NCI-H2029 treated with DMSO at 0.1 percent for 48 hours (cell line): ENCODE data around the gene USP3.
"Not testable (repeated sequence)": the region's sequence is repeated elsewhere in the genome, so short reads cannot be mapped to it uniquely, and the experiment has no call there.

Experiments used
- DNase-seq: peaks from one replicate; lab custom pipeline; 2025; lab: John Stamatoyannopoulos, UW

USP3 gene

DNA sequence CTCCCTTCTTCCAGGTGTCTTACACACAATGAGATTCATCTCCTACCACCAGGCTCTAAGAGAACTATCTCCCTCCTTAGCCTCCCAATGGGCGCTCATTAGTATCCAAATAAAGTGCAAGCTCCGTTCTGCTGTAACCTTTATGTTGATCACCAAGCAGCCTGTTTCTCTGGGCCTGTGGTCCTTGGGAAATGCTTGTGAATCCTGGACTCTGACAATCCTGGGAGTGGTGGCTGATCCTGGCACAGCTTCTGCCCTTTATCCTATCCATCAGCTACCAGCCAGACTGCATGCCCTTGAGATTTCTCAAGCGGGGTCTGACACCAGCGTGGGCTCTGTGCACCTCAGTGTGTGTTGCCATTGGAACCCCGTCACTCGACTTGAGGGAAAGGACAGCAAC, 26.1 kb upstream of the USP3 start:
- DNase-seq: no peak

DNA sequence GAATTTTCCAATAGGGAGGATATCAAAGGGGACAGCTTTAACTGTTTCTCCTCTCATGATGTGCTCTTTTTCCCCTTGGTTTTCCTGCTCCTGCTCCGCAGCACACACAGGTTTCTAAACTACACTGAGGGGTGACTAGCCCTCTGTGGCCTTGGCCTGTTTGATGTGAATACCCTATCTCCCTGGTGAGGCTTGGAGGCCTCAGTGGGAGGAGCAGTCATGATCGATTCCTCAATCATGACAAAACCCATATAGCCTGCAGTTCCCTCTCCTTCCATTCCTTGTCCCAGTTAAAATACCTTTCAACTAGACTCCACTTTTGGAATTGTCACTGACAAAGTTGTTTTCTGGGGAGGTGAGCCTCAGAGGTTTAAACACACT, 24.0 kb upstream of the USP3 start:
- DNase-seq: no peak

DNA sequence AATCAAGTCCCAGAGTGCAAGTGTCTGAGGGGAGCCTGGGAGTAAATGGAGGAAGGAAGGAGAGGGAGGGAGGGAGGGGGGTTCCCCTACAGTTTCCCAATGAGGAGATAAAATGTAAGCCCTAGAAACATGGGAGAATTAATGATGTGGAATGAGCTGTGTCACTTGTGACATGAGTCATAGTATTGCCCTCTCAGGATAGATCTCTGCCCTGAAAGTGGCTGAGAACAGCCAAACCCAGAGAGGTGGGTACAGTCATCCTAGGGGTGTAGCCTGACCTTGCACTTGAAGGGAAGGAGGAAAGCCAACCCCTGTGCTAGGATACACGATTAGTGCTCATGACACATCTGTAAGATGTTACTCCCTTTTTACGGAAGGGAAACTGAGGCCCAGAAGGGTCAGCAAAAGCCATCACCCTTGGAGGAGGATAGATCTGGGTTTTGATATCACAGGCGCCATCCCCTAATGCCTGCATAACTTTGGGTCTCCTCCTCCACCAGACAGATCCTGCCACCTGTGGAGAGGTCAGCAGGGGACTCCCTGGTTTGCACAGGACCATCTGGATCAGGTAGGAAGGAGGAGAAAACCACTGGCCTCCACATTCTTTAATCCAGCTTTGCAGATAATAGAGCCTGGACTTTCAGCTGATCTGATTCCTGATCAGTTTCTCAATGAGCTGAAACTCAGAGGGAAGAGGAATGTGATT, 23.1 kb upstream of the USP3 start:
- no peak for DNase-seq

DNA sequence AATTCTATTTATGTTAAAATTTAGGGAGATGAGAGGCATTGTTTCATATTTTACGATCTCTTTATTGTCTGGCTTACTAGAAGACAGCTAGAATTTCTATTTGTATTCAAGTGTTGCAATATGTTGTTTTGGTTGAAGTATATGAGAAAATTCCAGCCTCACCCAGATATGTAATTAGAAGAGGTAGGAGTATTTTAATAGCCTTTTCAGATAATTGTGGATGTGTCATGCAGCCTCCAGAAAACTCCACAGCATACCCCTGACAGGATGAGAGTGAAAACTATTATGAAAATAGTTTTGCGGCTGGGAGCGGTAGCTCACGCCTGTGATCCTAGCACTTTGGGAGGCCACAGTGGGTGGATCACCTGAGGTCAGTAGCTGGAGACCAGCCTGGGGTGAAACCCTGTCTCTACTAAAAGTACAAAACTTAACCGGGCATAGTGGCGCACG, 21.5 kb upstream of the USP3 start:
- DNase-seq: no peak

DNA sequence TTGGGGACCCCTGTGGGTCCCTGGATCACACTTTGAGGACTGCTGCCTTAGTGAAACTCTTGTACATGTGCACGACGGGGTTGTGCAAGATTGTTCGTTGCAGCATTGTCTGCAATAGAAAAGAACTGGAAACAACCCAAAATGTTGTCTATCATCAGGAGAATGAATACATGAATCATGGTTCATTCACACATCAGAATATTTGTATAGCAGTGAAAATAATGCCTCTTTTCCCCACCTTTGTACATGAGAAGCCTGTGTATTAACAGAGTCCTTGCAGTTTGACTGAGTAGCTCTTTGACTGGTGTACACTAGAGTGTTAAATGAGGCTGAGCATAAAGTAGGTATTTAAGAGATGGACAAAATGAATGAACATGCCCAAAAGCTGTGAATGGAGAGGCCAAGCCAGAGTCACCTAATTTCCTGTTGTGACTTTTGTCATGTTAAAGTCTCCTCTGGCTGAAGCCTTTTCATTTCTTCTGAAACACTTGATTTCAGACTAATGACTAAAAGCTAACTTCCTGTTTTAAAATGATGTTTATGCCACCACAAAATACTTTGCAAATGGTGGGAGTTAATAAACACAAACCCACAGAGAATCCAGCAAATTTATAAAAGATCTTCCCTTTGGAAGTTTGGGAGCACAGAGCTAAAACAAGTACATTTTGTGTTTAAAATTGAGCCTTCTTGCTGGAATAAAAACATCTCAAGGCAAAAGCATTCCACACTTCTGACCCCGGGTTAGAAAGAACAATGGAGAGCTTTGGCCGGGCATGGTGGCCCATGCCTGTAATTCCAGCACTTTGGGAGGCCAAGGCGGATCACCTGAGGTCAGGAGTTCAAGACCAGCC, 20.6 kb upstream of the USP3 start:
- DNase-seq: no peak

DNA sequence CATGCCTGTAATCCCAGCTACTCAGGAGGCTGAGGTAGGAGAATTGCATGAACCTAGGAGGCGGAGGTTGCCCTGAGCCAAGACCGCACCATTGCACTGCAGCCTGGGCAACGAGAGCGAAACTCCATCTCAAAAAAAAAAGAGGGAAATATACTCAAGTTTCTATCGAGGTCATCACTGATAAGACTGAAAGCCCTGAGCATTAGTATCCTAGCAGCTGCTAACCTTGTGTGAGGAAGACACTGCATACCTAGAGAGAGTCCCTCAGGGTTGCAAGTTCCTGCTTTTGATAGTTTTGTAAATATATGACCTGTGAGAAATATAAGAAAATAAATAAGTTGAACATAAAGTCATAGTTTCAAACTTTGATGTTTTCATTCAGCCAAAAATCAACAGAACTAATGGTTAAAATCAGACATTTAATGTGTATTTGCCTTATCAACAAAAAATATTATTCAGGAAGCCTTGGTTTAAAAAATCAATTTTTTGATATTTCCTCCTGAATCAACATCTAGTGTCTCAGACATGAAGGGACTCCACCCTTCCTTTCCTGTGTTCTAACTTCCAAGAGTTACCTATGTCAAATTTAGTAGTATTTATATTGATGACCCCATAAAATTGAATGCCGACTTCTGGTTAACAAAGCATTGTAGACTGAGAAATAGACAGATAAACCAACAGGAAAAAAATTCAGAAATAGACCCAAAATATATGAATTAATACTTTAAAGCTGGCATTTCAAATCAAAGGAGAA, 19.8 kb upstream of the USP3 start:
- DNase-seq: no peak

DNA sequence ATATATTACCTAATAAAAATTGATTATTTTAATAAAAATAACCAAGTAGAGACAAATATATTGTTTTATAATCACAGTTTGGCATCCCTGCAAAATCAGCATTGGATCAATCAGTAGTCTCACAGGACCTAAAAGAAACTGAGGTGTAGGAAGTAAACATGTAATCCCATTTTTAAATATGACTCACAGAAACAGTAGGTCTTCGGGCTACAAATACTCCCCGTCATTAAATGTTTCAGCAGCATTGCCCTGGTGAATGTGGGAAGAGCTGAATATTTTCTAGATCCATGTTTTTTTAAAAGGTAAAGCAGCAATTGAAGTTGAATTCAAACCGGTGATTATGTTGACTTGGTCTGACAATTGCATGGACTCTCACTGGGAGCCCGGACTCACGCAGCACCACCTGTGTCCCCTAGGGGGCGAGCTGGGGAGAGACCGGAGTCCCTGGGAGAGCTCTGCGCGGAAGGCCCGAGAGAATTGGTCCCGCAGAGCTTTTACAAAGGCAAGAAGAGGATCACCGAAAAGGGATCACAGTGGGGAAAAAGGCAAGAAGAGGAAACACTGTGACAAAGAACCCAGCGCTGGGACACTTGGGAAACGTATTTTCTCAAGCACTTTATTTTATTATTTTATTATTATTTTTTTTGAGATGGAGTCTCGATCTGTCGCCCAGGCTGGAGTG, 17.2 kb upstream of the USP3 start:
- no peak for DNase-seq

DNA sequence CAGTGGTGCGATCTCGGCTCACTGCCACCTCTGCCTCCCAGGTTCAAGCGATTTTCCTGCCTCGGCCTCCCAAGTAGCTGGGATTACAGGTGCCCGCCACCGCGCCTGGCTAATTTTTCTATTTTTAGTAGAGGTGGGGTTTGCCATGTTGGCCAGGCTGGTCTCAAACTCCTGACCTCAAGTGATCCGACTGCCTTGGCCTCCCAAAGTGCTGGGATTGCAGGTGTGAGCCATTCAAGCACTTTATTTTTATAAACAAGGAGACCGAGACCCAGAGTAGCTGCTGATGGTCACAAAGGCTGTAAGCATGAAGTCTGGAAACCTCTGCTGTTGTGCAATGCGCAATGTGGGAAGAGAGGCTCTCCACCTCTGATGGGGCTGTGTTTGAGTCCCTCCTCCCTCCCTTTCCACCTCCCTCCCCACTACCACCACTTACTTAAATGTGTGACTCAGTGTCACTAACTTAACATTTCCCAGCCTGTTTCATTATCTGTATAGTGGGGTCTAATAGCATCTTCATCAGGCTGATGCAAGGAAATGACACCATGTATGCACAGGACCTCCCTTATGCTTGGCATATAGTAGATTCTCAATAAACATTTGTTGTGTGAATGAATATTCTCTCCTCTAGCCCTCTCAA, 16.5 kb upstream of the USP3 start:
- not testable (repeated sequence) for DNase-seq

DNA sequence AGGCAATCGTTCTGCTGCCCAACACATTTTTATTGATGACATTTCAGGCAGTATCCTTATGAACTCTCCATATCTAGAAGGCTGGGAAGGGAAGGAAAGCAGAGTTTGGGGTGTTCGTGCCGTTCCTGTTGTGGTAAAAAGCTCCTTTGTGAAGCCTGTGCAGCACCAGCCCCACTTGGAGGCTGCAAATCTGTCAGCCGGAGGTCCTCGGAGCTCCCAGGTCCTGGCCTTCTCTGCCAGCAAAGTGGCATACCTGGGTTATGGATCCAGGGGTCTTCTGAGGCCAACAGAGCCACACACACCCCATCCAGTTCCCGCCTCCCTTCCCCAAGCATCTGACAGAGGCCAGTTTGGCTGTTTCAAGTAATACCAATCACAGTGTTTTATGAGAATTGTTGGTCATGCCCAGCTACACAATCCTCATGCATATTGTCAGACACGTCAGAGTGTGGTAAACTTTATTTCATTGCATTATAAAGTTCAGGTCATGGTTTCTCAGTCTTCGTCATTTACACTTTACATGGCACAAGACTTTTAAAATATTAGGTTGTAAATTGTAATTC, 15.9 kb upstream of the USP3 start:
- no peak for DNase-seq

DNA sequence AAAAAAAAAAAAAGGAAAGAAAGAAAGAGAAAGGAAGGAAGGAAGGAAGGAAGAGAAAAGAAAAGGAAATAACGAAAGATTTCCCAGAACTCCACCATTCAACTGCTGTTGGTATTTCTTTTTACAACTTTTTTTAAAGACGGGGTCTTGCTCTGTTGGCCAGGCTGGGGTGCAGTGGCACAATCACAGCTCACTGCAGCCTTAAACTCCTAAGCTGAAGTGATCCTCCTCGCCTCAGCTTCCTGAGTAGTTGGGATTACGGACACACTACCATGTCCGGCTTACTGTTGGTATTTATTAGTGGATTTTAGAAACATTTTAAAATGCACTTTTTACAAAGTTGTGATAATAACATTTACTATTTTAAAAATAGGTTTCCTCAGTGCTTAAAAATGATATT, 15.0 kb upstream of the USP3 start:
- DNase-seq: no peak

DNA sequence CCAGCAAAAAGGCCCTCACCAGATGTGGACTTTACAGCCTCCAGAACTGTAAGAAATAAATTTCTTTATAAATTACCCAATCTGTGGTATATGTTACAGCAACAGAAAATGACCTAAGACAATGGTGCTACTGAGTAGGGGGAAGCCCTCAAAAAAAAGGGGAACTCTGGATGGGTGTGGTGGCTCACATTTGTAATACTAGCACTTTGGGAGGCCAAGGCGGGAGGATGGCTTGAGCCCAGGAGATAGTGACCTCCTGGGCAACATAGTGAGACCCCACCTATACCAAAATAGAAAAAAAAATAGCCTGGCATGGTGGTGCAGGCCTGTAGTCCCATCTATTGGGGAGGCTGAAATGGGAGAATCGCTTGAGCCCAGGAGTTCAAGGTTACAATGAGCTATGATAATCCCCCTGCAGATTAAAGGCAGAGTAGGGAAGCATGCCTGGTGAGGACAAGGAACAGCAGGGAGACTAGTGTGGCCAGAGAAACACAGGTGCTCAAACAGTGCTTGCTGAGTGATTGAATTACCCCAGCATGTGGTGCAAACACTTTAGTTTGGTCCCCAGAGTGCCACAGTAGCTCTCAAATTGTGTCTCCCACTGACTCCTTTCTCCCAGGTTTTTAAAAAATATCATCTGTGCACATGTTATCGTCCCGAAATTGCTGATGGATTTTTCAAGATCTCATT, 13.9 kb upstream of the USP3 start:
- no peak for DNase-seq

DNA sequence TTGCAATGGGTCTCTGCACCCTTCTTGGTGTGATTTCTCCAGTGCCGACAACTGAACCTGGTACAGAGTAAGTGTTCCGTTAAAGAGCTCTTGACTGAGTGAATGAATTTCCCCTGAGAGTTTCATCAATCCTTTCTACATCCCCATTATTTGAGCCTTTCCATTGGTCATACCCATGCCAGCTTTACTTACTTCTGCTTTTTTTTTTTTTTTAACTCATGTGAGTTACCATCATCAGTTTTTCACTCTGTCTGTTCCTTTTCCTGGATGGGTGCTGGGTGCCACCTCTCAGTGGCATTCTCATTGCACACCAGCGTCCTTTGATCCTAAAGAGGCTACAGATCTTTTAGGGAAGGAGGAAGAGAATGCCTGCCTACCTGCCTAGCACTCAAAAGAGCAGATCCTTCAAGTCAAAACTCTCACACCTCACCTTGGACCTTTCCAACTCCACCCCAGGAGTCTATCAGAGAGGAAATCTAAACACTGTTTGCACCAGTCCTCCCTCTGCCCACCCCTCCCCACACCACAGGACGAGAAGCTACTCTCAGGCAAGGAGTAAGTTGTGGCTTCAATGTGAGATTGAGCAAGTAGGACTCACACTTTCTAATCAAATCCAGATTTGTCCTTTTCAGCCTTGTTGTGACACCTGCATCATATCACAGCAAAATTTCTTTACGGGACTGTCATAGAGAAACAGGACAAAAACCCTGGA, 13.1 kb upstream of the USP3 start:
- no peak for DNase-seq

DNA sequence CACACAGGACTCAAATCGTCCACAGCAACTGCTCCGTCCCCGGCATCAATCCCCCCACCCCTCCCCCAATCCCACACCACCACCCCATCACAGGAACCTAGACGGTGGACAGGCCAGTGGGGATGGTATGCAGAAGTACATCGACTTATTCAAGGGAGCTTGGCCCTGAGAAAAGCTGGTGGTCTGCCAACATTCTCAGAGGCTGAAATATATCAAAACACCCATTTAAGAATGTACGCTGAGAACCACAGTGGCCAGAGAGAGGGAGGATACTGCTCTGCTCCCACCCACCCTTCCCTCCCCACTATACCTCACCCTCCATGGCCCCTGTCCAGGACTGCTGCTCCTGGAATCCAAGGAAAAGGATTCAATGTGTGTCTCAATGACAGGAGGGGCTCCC, 12.4 kb upstream of the USP3 start:
- DNase-seq: no peak

DNA sequence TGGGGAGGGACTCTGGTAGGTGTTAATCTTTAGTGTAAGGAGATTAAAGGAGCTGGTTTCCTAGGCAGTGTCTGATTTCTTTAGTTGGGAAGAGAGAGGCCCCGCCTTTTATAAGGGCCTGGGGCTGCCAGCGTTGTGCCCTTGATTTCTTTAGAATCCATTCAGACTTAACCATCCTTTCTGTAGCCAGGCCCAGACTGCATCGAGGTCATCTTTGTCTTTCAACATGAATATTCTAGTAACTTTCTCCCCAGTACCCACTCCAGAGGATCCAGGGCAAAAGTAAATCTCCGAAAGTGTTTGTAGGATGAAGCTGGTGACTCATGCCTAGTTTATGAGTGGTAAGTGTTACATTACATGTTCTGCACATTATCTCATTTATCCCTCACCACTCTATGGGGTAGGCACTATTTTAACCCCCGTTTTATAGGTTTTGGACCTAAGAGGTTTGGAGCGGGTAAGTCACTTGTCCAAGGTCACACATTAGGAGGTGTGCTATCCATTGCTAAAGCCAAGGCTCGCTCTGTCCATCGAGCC, 11.8 kb upstream of the USP3 start:
- DNase-seq: no peak

DNA sequence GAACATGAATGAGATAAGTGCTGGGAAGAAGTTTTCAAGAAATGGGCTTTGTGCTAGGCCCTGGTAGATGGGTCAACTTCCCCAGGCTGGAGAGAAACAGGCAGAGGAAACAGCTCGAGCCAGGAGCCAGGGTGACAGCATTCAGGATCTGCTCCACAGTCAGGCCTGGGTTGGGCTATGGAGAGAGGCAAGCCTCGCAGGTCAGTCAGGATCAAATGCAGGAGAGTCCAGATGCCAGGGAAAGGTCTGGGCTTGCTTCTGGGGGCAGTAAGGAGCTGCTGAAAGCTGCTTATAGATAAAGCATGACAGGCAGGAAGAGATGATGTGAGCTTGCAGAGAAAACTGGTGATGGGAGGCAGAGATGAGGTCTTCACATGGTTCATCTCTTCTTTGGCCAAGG, 11.0 kb upstream of the USP3 start:
- DNase-seq: no peak

DNA sequence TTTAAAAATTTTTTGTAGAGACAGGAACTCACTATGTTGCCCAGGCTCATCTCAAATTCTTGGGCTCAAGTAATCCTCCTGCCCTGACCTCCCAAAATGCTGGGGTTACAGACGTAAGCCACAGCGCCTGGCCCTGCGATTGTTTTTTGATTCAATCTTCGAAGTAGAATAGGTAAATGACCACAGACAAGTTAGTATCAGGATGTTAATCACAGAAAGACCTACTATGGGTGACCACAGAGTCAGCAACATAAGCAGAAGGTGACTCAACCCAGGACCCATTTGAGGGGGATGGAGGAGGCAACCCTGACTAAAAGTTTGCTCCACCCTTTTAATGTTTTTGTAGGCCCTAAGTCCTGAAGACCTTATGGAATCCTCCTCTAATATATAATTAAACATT, 10.0 kb upstream of the USP3 start:
- DNase-seq: no peak

DNA sequence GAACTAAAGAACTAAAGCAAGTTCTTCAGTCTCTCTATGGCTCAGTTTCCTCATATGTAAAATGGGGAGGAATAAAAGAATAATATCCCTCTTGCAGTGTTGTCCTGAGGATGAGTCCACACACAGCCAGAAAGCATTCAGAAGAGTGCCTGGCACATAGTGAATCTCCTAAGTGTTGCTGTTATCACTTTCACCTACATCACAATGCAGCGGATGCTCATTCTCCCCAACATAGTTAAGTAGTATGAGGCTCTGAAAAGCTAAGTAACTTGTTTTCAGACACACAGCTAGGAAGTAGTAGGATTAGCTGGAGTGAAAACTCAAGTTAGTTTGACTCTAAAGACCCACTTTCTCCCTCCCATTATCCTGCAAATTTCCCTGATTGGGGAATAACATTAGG, 9.1 kb upstream of the USP3 start:
- DNase-seq: no peak

DNA sequence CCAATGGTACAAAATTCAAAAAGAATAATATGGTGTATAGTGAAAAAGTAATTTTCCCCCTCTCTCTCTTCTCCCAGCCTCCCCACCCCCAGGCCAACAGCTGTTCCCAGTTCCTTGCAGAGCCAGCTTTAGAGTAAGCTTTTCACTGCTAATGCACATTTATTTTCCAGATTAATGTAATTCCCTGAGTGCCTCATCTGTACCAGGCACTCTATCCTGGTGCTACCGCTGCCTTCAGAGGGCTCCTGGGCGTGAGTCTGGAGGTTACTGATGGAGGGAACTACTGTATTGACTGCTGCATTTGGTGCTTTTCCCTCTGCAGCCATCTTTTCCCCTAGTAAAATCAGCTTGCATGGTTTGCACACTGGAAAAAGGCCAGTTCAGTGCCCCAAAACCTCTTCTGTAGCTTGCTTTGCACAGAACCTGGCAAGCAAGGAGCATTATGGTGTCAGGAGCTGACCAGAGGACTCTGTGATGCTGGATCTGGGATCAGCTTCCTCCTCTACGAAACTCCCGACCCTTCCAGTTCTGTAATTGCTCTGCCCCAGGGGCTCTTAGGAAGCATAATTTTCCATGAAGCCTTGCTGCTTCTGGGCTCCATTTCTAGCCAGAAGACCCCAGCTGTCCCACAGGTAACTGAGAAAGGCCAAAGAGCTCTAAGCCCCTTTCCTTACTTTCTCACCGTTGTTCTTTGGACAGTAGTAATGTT, 8.5 kb upstream of the USP3 start:
- DNase-seq: no peak
